Body of pancreas (tissue), 4 donors: ENCODE results near the gene NME4.

Source experiments
- CTCF ChIP-seq, 7 experiments: fragments of 450-650 bp in 4 of 7; fragments of 200-600 bp in 3 of 7; sonication (generic) in 3 of 7; IDR thresholded peaks; one replicate each; pipeline ENCODE4 v1.5.1; 2016 to 2019; ENCODE audit warnings: antibody characterized with exemption in 7 of 7
- POLR2A ChIP-seq, 3 donors: fragments of 450-650 bp; IDR thresholded peaks; one replicate each; pipeline ENCODE4 v1.6.1; 2016; ENCODE audit warnings: antibody characterized with exemption in 3 of 3, mild to moderate bottlenecking in 2 of 3

GRCh38 chr16:427250-427649 lies 30.3 kb downstream of the NME4 start:
- TF ChIP-seq CTCF (IDR thresholded peaks at IDR 0.05) (no peak), POLR2A (IDR thresholded peaks at IDR 0.05) (no peak)
